Endothelial cell of umbilical vein (primary cell): ENCODE results near the gene GSG1L. TPM values are rescaled to one million over a fixed set of nuclear protein-coding genes. Genes with fewer than 3 reads are reported as not detected.

Experiments used
- BruUV-seq: library from RNA; stranded (reverse); fragments of 400-500 nt; replicated peaks from 2 replicates; lab custom pipeline; 2021; lab: Mats Ljungman, UMichigan
- CTCF ChIA-PET: fragments of 300-600, 350-600 bp; sonication (Branson Sonifier 250); formaldehyde crosslinking; loops from one replicate; lab custom pipeline; 2021; ENCODE audit warnings: antibody characterized with exemption, inconsistent platforms; lab: Charles Lee
- POLR2A ChIA-PET: fragments of 300-600, 350-600 bp; sonication (Branson Sonifier 250); formaldehyde crosslinking; loops from one replicate; lab custom pipeline; 2021; ENCODE audit warnings: antibody characterized with exemption, inconsistent platforms; lab: Charles Lee
- DNase-seq: peaks from one replicate; pipeline ENCODE4 v3.0.0-alpha.2; 2011; ENCODE audit warnings: low read depth, low spot score
- FAIRE-seq: peaks from 2 replicates; lab custom pipeline; 2011; peaks lifted over from hg19 to GRCh38; lab: Jason Lieb, UNC
- H2AFZ ChIP-seq: 2 replicates; pipeline ENCODE4 v1.6.0; 2012; ENCODE audit warnings: low read depth, low read length, control low read depth, inconsistent platforms
- H3K27ac ChIP-seq: 2 replicates; pipeline ENCODE4 v1.5.1; 2011; ENCODE audit warnings: low read depth, mild to moderate bottlenecking, control low read depth, low read length, moderate library complexity; ENCODE audit not compliant: insufficient read depth
- H3K27me3 ChIP-seq, 2 experiments: 2 replicates each; pipeline versions ENCODE4 v1.6.0 to v1.6.1; 2011; ENCODE audit warnings: low read length in 2 of 2, mixed read lengths in 1 of 2; ENCODE audit not compliant: control insufficient read depth in 2 of 2, insufficient read depth in 2 of 2
- H3K36me3 ChIP-seq, 2 experiments: 2 replicates in 1 of 2; 3 replicates in 1 of 2; pipeline ENCODE4 v1.5.1; 2011; ENCODE audit warnings: low read length in 2 of 2, mild to moderate bottlenecking in 1 of 2, moderate library complexity in 1 of 2; ENCODE audit not compliant: control insufficient read depth in 2 of 2, insufficient read depth in 2 of 2; ENCODE audit errors: extremely low read depth in 1 of 2
- H3K4me1 ChIP-seq: 3 replicates; pipeline ENCODE4 v1.5.1; 2011; ENCODE audit warnings: mild to moderate bottlenecking, low read length; ENCODE audit not compliant: control insufficient read depth, insufficient read depth; ENCODE audit errors: extremely low read depth
- H3K4me2 ChIP-seq: 2 replicates; pipeline ENCODE4 v1.6.1; 2011; ENCODE audit warnings: low read length, control low read depth, mixed read lengths; ENCODE audit not compliant: insufficient read depth
- H3K4me3 ChIP-seq, 3 experiments: fragments of 200-600 bp in 1 of 3; sonication (generic), shearing (Covaris generic) in 1 of 3; replicated peaks in 1 of 3; 2 replicates each; pipeline ENCODE4 v1.5.1; 2011 to 2016; ENCODE audit warnings: control low read depth in 3 of 3, low read length in 3 of 3, mild to moderate bottlenecking in 2 of 3, inconsistent platforms in 1 of 3, low read depth in 1 of 3, moderate library complexity in 1 of 3; ENCODE audit not compliant: insufficient read depth in 1 of 3
- H3K79me2 ChIP-seq: 2 replicates; pipeline ENCODE4 v1.6.0; 2012; ENCODE audit warnings: low read length, inconsistent platforms; ENCODE audit not compliant: control insufficient read depth, insufficient read depth
- H3K9ac ChIP-seq: replicated peaks from 2 replicates; pipeline ENCODE3; 2011; ENCODE audit warnings: low read length, control low read depth; ENCODE audit not compliant: insufficient read depth; ENCODE audit errors: extremely low read depth
- H3K9me1 ChIP-seq: replicated peaks from 3 replicates; pipeline ENCODE4 v1.6.0; 2011; ENCODE audit warnings: mild to moderate bottlenecking, low read length; ENCODE audit not compliant: control insufficient read depth, insufficient read depth; ENCODE audit errors: extremely low read depth
- H3K9me3 ChIP-seq: replicated peaks from 2 replicates; pipeline ENCODE4 v1.5.1; 2012; ENCODE audit warnings: low read length, inconsistent platforms; ENCODE audit not compliant: control insufficient read depth, insufficient read depth
- H4K20me1 ChIP-seq: replicated peaks from 2 replicates; pipeline ENCODE3; 2011; ENCODE audit warnings: mild to moderate bottlenecking, low read length; ENCODE audit not compliant: control insufficient read depth, insufficient read depth; ENCODE audit errors: extremely low read depth
- EZH2 ChIP-seq: IDR thresholded peaks from 2 replicates; pipeline ENCODE4 v1.6.1; 2012; ENCODE audit warnings: borderline replicate concordance, low read depth, mild to moderate bottlenecking, moderate library complexity, low read length, inconsistent platforms; ENCODE audit not compliant: severe bottlenecking
- FOS ChIP-seq: IDR thresholded peaks from 2 replicates; pipeline ENCODE4 v1.6.1; 2011; ENCODE audit warnings: mild to moderate bottlenecking, low read length, moderate library complexity, borderline replicate concordance; ENCODE audit not compliant: insufficient read depth
- GATA2 ChIP-seq: IDR thresholded peaks from 2 replicates; pipeline ENCODE4 v1.7.0; 2011; ENCODE audit warnings: low read depth, mild to moderate bottlenecking, moderate library complexity, mixed read lengths, low read length; ENCODE audit not compliant: insufficient read length, insufficient read depth
- JUN ChIP-seq: IDR thresholded peaks from 2 replicates; pipeline ENCODE4 v1.6.1; 2011; ENCODE audit warnings: borderline replicate concordance, low read depth; ENCODE audit not compliant: insufficient read length, insufficient read depth
- MAX ChIP-seq: IDR thresholded peaks from 2 replicates; pipeline ENCODE4 v1.6.1; 2011; ENCODE audit not compliant: insufficient read depth, insufficient read length
- MYC ChIP-seq: IDR thresholded peaks from one replicate; pipeline ENCODE4 v1.6.1; 2011; ENCODE audit warnings: mild to moderate bottlenecking, low read depth, low read length
- POLR2A ChIP-seq: IDR thresholded peaks from 2 replicates; pipeline ENCODE4 v1.6.1; 2012; ENCODE audit warnings: low read depth, mild to moderate bottlenecking, control low read depth, low read length
- POLR2AphosphoS5 ChIP-seq: IDR thresholded peaks from 2 replicates; pipeline ENCODE4 v1.6.1; 2012; ENCODE audit warnings: low read depth, mild to moderate bottlenecking, control low read depth, low read length, moderate library complexity; ENCODE audit not compliant: insufficient read depth
- dilution Hi-C: fragments of 300-500 bp; cut with MboI; formaldehyde crosslinking; loops from one replicate; pipeline ENCODE4 v1.15.0; 2019; ENCODE audit warnings: low sequenced_read_pairs; ENCODE audit not compliant: extremely low pct_ligation_motif_present
- intact Hi-C: fragments of 100-400 bp; cut with micrococcal nuclease; formaldehyde crosslinking; loops from one replicate; pipeline ENCODE4 v1.10.0; 2022
- polyA plus RNA-seq, 4 experiments: library from polyadenylated mRNA; depleted of rRNA in 3 of 4; stranded (reverse) in 3 of 4; unstranded in 1 of 4; fragments of >200 nt; gene quantifications; 2 replicates each; pipeline versions ENCODE4 v1.2.1 to v1.2.3, GENCODE V29; 2011 to 2012; ENCODE audit warnings: missing spikeins in 1 of 4
- total RNA-seq: library from RNA; stranded (reverse); gene quantifications from 2 replicates; pipeline ENCODE4 v1.2.3, GENCODE V29; 2021
- TF ChIP-seq, protein P1 (sequence below), 2 donors: IDR thresholded peaks; 1 replicate in 1 of 2; 2 replicates in 1 of 2; pipeline ENCODE4 v1.5.1; 2011; ENCODE audit warnings: low read length in 2 of 2, mild to moderate bottlenecking in 2 of 2, moderate library complexity in 2 of 2, control low read depth in 1 of 2, inconsistent platforms in 1 of 2, low read depth in 1 of 2; ENCODE audit not compliant: insufficient read depth in 1 of 2; ENCODE audit errors: extremely low read depth in 1 of 2

The GSG1L gene
- total and polyA plus RNA-seq, 2 donors (not counting 3 experiments of a cell fraction or from before 2014, with no cell fraction given): 0.06 TPM; not detected in 1

GRCh38 chr16:28013392-28013791, 50.1 kb downstream of the GSG1L start:
- ChIA-PET CTCF (no interaction called here), POLR2A (no interaction called here)
- H4K20me1 ChIP-seq: no peaks in the 10 kb centered on the region
- no peak overlapping the region for H3K4me2 ChIP-seq
- no peaks in the 10 kb centered on the region for H3K9me3 ChIP-seq
- H3K36me3 ChIP-seq: no peaks in the 10 kb centered on the region
- intact Hi-C loops (no loop called here), dilution Hi-C loops (no loop called here)
- TF ChIP-seq POLR2A: no peak
- no peak for TF ChIP-seq FOS
- no peak for TF ChIP-seq GATA2
- TF ChIP-seq JUN: no peak
- TF ChIP-seq MYC: no peak
- no peak for TF ChIP-seq POLR2AphosphoS5
- TF ChIP-seq, protein P1, sequence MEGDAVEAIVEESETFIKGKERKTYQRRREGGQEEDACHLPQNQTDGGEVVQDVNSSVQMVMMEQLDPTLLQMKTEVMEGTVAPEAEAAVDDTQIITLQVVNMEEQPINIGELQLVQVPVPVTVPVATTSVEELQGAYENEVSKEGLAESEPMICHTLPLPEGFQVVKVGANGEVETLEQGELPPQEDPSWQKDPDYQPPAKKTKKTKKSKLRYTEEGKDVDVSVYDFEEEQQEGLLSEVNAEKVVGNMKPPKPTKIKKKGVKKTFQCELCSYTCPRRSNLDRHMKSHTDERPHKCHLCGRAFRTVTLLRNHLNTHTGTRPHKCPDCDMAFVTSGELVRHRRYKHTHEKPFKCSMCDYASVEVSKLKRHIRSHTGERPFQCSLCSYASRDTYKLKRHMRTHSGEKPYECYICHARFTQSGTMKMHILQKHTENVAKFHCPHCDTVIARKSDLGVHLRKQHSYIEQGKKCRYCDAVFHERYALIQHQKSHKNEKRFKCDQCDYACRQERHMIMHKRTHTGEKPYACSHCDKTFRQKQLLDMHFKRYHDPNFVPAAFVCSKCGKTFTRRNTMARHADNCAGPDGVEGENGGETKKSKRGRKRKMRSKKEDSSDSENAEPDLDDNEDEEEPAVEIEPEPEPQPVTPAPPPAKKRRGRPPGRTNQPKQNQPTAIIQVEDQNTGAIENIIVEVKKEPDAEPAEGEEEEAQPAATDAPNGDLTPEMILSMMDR (IDR thresholded peaks at IDR 0.05; ENCODE audit: extremely low read depth in 1 of 2, insufficient read depth in 1 of 2, low read depth in 1 of 2, low read length in 2 of 2): no peak
- no peak for TF ChIP-seq MAX
- no peak for TF ChIP-seq EZH2
- no peaks in the 10 kb centered on the region for H3K79me2 ChIP-seq
- H3K9me1 ChIP-seq: no peaks in the 10 kb centered on the region
- no peak overlapping the region for H3K9ac ChIP-seq
- no peak overlapping the region for H2AFZ ChIP-seq
- FAIRE-seq: no peak
- no TSS peak for BruUV-seq
- no peaks in the 10 kb centered on the region for H3K4me1 ChIP-seq
- H3K27ac ChIP-seq: no peak overlapping the region
- no peak overlapping the region for H3K4me3 ChIP-seq
- DNase-seq: no peak
- H3K27me3 ChIP-seq: no peaks in the 10 kb centered on the region
